Esophagus squamous epithelium (tissue), 5 donors: ENCODE measurements around the gene CBFA2T3. TPM values are rescaled to one million over a fixed set of nuclear protein-coding genes. Genes with fewer than 3 reads are reported as not detected.

ENCODE experiments used
- DNase-seq: peaks from one replicate; lab custom pipeline; 2025; lab: John Stamatoyannopoulos, UW
- H3K27ac ChIP-seq, 4 donors: fragments of 200-600 bp; sonication (generic); one replicate each; pipeline ENCODE4 v1.5.1; 2016 to 2019; ENCODE audit warnings: mild to moderate bottlenecking in 1 of 4
- H3K27me3 ChIP-seq, 4 donors: fragments of 200-600 bp; sonication (generic); 1 replicate in 3 of 4; 2 replicates in 1 of 4; pipeline versions ENCODE4 v1.5.1 to v1.6.0; 2017 to 2021; ENCODE audit warnings: antibody characterized with exemption in 1 of 4
- H3K36me3 ChIP-seq, 3 donors: fragments of 200-600 bp; sonication (generic); one replicate each; pipeline ENCODE4 v1.5.1; 2016 to 2019
- H3K4me1 ChIP-seq, 3 donors: fragments of 200-600 bp; sonication (generic); one replicate each; pipeline ENCODE4 v1.5.1; 2017 to 2019
- H3K4me3 ChIP-seq, 4 donors: fragments of 200-600 bp; sonication (generic); 1 replicate in 3 of 4; 2 replicates in 1 of 4; pipeline ENCODE4 v1.5.1; 2016 to 2019; ENCODE audit warnings: mild to moderate bottlenecking in 2 of 4, moderate library complexity in 1 of 4
- H3K9me3 ChIP-seq, 3 donors: fragments of 200-600 bp; sonication (generic); one replicate each; pipeline ENCODE4 v1.5.1; 2016 to 2019
- POLR2A ChIP-seq, 4 donors: fragments of 450-650 bp; IDR thresholded peaks; one replicate each; pipeline ENCODE4 v1.6.1; 2017; ENCODE audit warnings: antibody characterized with exemption in 4 of 4, mild to moderate bottlenecking in 4 of 4, moderate library complexity in 3 of 4
- WGBS, 2 donors: methylation state at CpG; one replicate each; pipeline ENCODE4 v1.1.5; 2018; 5-methylcytosine and 5-hydroxymethylcytosine counted together
- intact Hi-C: fragments of 100-400 bp; cut with DNase I; formaldehyde crosslinking; loops from one replicate; pipeline ENCODE4 v1.15.0; 2022
- total RNA-seq, 4 donors: library from RNA; depleted of rRNA; stranded (reverse); fragments of >200 nt; gene quantifications; one replicate each; pipeline ENCODE4 v1.1.0, GENCODE V29; 2016
- TF ChIP-seq, protein P1 (sequence below), 6 experiments: fragments of 450-650 bp in 4 of 6; fragments of 200-600 bp in 2 of 6; sonication (generic) in 2 of 6; IDR thresholded peaks; one replicate each; pipeline ENCODE4 v1.5.1; 2016 to 2019; ENCODE audit warnings: antibody characterized with exemption in 6 of 6, mild to moderate bottlenecking in 4 of 6, moderate library complexity in 4 of 6
- donor health status: DM: yes; HTN: yes; CAD: no.

Gene CBFA2T3
- total RNA-seq, 4 donors from 2014 or later: 0.18 to 2.7 (median 1.4) TPM

- intact Hi-C loops: no loop called here
- peaks cover 0 to 28% (median 0%) of the 10 kb centered on the region in 4 donors for H3K27me3 ChIP-seq
- DNase-seq: no peak
- 100% methylated on average over 1 of the region's 18 CpGs; no CpG with 5 or more reads in 1 of the 2 donors for WGBS, 2 donors
- peaks cover 9 to 39% (median 27%) of the 10 kb centered on the region in 3 donors for H3K36me3 ChIP-seq
- H3K4me3 ChIP-seq: no peak overlapping the region
- TF ChIP-seq, protein P1, sequence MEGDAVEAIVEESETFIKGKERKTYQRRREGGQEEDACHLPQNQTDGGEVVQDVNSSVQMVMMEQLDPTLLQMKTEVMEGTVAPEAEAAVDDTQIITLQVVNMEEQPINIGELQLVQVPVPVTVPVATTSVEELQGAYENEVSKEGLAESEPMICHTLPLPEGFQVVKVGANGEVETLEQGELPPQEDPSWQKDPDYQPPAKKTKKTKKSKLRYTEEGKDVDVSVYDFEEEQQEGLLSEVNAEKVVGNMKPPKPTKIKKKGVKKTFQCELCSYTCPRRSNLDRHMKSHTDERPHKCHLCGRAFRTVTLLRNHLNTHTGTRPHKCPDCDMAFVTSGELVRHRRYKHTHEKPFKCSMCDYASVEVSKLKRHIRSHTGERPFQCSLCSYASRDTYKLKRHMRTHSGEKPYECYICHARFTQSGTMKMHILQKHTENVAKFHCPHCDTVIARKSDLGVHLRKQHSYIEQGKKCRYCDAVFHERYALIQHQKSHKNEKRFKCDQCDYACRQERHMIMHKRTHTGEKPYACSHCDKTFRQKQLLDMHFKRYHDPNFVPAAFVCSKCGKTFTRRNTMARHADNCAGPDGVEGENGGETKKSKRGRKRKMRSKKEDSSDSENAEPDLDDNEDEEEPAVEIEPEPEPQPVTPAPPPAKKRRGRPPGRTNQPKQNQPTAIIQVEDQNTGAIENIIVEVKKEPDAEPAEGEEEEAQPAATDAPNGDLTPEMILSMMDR (IDR thresholded peaks at IDR 0.05): no peak
- no peak for TF ChIP-seq POLR2A (IDR thresholded peaks at IDR 0.05)
- no peak overlapping the region for H3K27ac ChIP-seq
- H3K9me3 ChIP-seq: no peaks in the 10 kb centered on the region
- no peaks in the 10 kb centered on the region for H3K4me1 ChIP-seq
These were observed 112.5 kb downstream of the CBFA2T3 start for GRCh38 chr16:88864521-88864920.

DNA sequence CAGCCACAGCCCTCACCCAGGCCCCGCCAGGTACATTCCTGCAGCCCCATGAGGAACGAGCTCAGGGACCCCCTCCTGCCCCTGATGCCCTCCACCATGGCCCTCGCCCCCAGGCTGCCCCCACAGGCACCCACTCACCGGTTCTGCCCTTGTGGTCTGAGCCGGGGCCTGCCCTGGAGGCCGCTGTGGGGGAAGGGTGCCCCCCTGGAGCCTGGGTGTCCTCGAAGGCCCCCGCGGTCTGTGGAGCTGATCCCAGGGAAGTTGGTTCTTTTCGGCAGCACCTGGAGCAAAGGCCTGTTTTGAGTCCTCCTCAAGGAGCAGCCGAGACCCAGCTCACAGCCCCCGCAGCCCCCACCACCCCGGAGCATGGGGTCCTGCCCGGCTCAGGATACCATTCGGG lies 112.9 kb downstream of the CBFA2T3 start:
- DNase-seq: no peak
- no peak for TF ChIP-seq POLR2A (IDR thresholded peaks at IDR 0.05)
- TF ChIP-seq, protein P1 (IDR thresholded peaks at IDR 0.05): no peak
- Histone ChIP-seq H3K4me3 (no peak overlapping the region), H3K4me1 (no peaks in the 10 kb centered on the region), H3K27ac (no peak overlapping the region), H3K9me3 (no peaks in the 10 kb centered on the region), H3K36me3 (peaks cover 9 to 43% (median 28%) of the 10 kb centered on the region in 3 donors), H3K27me3 (peaks cover 0 to 23% (median 0%) of the 10 kb centered on the region in 4 donors)
- intact Hi-C loops: no loop called here
- no CpG with 5 or more reads among the region's 15 CpGs for WGBS, 2 donors

DNA sequence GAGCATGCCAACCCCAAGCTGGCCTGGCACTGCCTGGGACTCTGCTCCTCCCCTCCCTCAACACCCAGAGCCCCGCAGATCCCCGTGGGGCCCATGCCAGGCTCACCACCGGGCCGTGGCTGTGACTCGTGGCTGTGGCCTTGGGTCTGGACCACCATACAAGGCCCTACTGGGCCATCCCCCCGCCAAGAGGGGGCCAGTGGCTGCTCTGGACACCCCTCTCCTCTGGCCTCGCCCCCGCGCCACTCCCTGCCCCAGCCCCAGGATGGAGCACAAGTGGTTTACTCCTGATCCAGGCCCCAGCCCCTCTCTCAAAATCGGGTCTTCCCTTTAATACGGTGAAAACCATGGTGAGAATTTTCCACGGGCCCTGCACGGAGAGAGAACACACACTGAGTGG lies 113.6 kb downstream of the CBFA2T3 start:
- no peak for DNase-seq
- Histone ChIP-seq H3K9me3 (no peaks in the 10 kb centered on the region), H3K4me1 (peaks cover 0 to 7% (median 1%) of the 10 kb centered on the region in 3 donors), H3K4me3 (no peak overlapping the region), H3K27me3 (peaks cover 0 to 17% (median 0%) of the 10 kb centered on the region in 4 donors), H3K36me3 (peaks cover 9 to 48% (median 28%) of the 10 kb centered on the region in 3 donors), H3K27ac (no peak overlapping the region)
- TF ChIP-seq, protein P1 (IDR thresholded peaks at IDR 0.05): no peak
- TF ChIP-seq POLR2A (IDR thresholded peaks at IDR 0.05): no peak
- intact Hi-C loops: no loop called here
- 60 to 66% methylated on average over 4 to 6 of the region's 13 CpGs for WGBS, 2 donors

DNA sequence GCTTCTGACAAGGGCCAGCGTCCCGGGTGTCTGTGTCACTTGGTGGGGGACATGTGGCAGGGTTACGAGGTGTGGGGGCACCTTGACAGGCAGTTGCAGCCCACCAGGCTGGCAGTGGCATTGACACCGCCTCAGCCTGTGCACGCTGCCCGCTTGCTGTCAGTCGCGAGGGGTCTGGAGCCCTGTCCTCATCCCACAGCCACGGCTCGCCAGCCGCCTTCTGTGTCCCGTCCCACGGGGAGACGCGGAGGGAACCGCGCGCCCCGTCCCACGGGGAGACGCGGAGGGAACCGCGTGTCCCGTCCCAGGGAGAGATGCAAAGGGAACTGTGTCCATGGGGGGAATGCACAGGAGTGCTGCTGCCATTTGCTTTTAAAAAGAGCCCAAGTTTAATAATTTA lies 114.0 kb downstream of the CBFA2T3 start:
- Histone ChIP-seq H3K4me1 (peaks cover 4 to 11% (median 6%) of the 10 kb centered on the region in 3 donors), H3K9me3 (no peaks in the 10 kb centered on the region), H3K4me3 (no peak overlapping the region), H3K27me3 (peaks cover 0 to 14% (median 0%) of the 10 kb centered on the region in 4 donors), H3K36me3 (peaks cover 9 to 48% (median 28%) of the 10 kb centered on the region in 3 donors), H3K27ac (no peak overlapping the region)
- no peak for DNase-seq
- intact Hi-C loops: no loop called here
- WGBS, 2 donors: 80% methylated on average over 1 of the region's 25 CpGs; no CpG with 5 or more reads in 1 of the 2 donors
- TF ChIP-seq POLR2A (IDR thresholded peaks at IDR 0.05): no peak

GRCh38 chr16:88861359-88861758 lies 115.6 kb downstream of the CBFA2T3 start:
- Histone ChIP-seq H3K9me3 (no peaks in the 10 kb centered on the region), H3K27ac (no peak overlapping the region), H3K4me3 (no peak overlapping the region), H3K27me3 (peaks cover 0 to 5% (median 0%) of the 10 kb centered on the region in 4 donors), H3K4me1 (peaks cover 9 to 20% (median 9%) of the 10 kb centered on the region in 3 donors), H3K36me3 (peaks cover 9 to 48% (median 28%) of the 10 kb centered on the region in 3 donors)
- TF ChIP-seq, protein P1 (IDR thresholded peaks at IDR 0.05): no peak
- no peak for TF ChIP-seq POLR2A (IDR thresholded peaks at IDR 0.05)
- DNase-seq: no peak
- 93% methylated on average over 5 of the region's 19 CpGs; no CpG with 5 or more reads in 1 of the 2 donors for WGBS, 2 donors
- intact Hi-C loops: no loop called here
